OCI-M2 (cell line): ENCODE results near the gene BCAS4.

Experiments
- DNase-seq: peaks from one replicate; lab custom pipeline; 2025; ENCODE audit not compliant: unreplicated experiment; lab: John Stamatoyannopoulos, UW

The BCAS4 gene

GRCh38 chr20:50903353-50904051, 108.6 kb downstream of the BCAS4 start:
- peak; percentile 69 for DNase-seq

DNA sequence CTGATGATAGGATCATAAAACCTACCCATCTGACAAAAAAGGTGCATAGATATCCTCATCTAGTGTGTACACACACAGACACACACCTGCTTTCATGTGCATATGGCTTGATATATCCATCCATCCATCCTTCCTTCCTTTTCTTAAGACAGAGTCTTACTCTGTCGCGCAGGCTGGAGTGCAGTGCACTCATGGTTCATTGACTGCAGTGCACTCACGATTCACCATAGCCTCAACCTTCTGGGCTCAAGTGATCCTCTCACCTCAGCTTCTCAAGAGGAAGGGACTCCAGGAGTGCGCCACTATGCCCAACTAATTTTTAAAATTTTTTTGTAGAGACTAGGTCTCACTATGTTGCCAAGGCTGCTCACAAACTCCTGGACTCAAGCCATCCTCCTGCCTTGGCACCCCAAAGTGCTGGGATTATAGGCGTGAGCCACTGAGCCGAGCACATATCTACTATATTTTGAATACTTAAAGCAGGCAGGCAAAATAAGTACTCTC, 109.3 kb downstream of the BCAS4 start:
- DNase-seq, result no peak

GRCh38 chr20:50909413-50909812, 114.6 kb downstream of the BCAS4 start:
- no peak for DNase-seq

DNA sequence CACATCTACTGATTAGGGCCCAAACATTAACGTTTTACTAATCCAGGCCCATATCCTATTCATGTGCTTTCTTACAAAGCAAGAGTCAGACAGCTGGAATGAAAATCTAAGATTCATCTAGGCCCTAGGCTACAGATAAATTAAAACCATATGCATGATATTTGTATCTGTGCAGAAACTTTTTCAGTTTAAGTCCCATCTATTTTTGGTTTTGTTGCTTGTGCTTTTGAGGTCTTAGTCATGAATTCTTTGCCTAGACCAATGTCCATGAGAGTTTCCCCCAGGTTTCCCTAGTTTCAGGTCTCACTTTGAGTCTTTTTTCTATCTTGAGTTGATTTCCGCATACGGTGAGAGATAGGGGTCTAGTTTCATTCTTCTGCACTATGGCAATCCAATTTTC, 116.2 kb downstream of the BCAS4 start:
- DNase-seq, result no peak

GRCh38 chr20:50911716-50912115, 116.9 kb downstream of the BCAS4 start:
- DNase-seq, result no peak

- DNase-seq, result no peak
Measured at GRCh38 chr20:50913690-50914375, 119.0 kb downstream of the BCAS4 start.

DNA sequence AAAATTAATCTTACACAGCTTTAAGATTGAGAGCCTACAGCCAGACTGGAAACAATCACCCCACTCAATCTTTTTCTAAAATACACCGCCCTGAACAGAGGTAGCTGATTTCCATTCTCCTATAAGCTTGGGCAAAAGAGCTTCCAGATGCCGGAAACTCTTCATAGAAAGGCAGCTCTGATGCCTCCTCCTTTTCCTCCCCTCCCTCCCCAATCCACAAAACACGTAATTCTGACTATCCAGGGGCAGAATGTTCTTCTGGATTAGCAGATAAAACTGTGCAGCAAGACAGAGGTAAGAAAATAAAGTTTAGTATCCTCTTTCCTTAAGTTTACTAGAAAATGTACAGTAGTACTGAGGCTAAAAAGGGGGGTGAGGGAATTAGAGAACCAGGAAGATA, 120.6 kb downstream of the BCAS4 start:
- no peak for DNase-seq

DNA sequence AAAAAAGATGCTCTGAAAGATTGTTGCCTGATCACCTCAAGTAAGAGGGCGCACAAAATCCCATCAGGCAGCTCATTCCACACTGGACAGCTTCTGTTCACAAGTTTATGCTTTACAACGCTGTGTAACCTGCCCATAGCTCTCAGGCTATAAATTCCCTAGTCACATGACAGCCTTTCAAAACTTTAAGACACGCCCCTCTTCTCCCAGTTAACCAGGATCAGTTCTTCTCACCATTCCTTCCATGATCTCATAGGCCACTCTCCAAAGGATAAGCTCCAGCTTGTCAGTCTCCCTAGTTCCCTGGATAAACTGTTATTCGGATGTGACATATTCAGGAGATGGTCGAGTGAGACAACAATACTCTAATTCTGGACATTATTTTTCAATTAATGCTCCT, 121.4 kb downstream of the BCAS4 start:
- DNase-seq, result no peak

- DNase-seq, result no peak
Measured at GRCh38 chr20:50916934-50917333, 122.1 kb downstream of the BCAS4 start.

GRCh38 chr20:50918403-50918802, 123.5 kb downstream of the BCAS4 start:
- DNase-seq, result no peak

DNA sequence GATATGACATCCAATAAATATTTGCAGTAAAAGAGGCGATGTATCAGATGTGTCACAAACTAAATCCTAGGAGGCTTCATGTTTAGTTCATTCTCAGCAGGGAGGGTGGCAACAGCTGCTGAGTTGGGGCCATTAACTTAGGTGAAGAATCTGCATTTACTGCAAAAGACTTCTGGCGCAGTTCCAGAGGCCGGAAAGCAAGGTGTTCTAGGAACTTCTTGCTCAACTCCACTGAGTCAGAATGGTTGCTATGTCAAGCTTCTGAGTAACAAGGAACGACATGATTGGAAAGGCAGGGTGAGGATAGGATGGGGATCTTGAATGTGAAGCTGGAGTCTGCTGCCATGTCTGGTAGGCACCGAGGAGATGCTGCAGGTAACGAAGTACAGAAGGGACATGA, 124.7 kb downstream of the BCAS4 start:
- no peak for DNase-seq

DNA sequence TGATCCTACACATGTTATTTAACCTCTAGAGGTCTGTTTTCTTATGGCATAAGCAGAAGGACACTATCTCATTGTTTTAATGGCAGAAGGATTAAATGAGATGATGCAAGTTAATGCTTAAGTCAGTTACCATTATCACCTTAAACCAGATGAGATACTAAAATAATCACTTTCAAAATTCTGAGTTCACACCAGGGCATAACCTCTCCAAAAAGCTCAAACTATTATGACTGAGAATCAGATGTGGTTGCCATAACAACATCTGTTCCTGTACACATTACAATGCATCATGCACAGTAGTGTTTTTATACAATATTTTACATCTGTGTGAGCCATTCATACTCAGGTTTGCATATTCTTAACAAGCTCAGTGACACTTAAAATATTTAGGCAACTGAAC, 126.1 kb downstream of the BCAS4 start:
- no peak for DNase-seq

DNA sequence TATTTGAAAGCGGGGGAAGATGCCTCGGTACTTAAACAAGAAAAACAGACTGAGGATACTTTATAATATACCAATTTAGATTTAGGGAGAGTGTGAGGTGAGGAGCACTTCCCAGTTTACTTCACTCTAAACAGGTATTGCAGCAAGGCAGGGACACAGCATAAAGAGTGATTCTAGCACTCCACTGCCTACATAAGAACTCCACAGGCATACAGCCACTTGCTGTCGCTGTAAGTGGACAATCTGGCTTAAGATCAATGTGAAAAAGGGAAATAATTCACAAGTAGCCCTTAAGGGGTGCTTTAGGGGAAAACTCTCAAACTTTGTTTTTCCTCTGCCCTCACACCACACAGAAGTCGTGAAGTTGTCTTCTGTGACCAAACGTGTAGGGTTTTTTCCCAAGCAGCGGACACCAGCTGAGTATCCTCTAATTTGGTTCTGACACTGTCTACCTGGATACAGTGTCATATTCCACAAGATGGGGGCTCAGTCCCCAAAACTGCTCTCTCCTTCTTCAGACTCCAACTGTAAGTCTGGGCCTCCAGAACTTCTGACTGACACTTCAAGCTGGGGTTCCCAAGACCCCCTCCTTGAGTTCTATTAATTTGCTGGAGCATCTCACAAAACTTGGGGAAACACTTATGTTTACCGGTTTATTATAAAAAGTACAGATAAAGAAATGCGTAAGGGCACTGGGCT, 127.1 kb downstream of the BCAS4 start:
- no peak for DNase-seq

DNA sequence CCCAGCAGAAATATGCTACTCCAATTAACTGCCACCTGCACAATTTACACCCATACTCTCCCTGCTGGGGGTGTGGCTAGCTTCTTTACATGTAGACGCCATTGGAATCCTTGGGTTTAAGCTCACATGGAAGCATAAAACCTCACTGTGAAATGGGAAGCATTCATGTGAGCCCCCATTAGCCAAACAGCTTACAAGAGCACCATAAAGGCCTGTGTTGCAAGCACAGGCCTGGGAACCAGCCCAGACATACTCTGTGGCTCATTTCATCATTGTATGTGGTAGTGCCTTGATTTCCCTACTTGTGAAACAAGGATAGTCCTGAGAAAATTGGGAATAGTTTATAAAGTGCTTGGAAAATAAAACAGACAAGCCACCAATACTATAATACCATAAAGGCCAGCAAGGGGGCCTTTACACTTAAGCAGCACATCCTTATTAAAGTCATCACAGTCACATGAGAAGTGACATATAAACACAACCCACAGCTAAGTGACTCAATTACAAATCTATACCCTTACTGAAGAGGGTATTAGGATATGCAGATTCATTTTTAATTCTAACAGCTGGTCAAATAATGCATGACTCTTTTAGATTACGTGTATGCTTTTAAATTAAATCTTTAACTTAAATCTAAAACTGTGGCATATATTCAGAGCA, 129.5 kb downstream of the BCAS4 start:
- DNase-seq, result no peak

DNA sequence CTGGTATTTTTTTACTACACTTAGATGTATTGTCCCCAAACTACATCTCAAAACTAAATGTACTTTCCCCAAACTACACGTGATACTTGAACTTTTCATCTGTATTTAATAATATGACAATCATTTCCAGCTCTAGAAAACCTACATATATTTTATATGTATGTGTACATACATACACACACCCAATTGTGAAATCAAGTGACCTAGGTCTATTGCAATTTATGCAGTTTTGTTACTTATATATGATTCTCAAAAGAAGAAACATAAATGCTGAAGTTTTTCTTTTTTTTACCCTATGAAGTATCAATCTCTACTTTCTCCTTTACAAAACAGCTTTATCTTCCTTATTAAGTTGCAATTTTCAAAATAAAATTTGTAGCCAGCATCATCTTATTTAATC, 131.7 kb downstream of the BCAS4 start:
- DNase-seq, result no peak
